ENCODE data around the gene CD84.
"Not testable (repeated sequence)": the region's sequence is repeated elsewhere in the genome, so short reads cannot be mapped to it uniquely, and the experiment has no call there.

GRCh38 chr1:160523789-160524188, 55.5 kb downstream of the CD84 start:
- TF ChIP-seq CTCF (IDR thresholded peaks at IDR 0.05); EZH2phosphoT487 (IDR thresholded peaks at IDR 0.05; ENCODE audit: borderline replicate concordance, low read depth); POLR2AphosphoS5 (IDR thresholded peaks at IDR 0.05; ENCODE audit: low read depth, low read length); USF1 (IDR thresholded peaks at IDR 0.05; ENCODE audit: borderline replicate concordance, low read depth); CHD2 (IDR thresholded peaks at IDR 0.05; ENCODE audit: low read length, partially characterized antibody); MAX (IDR thresholded peaks at IDR 0.05; ENCODE audit: low read depth); EP300 (IDR thresholded peaks at IDR 0.05; ENCODE audit: borderline replicate concordance in 1 of 2, low read depth in 1 of 2, low read length in 1 of 2); JUND (IDR thresholded peaks at IDR 0.05); RCOR1 (IDR thresholded peaks at IDR 0.05; ENCODE audit: low read length); TEAD4 (IDR thresholded peaks at IDR 0.05; ENCODE audit: borderline replicate concordance, insufficient read depth); TCF12 (IDR thresholded peaks at IDR 0.05): not testable (repeated sequence)
